SU-DHL-6 (cell line): ENCODE data around the gene GPHN.

ENCODE experiments used
- H2AFZ ChIP-seq: fragments of 200-600 bp; sonication (generic); 2 replicates; pipeline ENCODE4 v1.6.1; 2014; ENCODE audit warnings: low read depth, mild to moderate bottlenecking, moderate library complexity, mixed read lengths, antibody characterized with exemption, low read length; ENCODE audit not compliant: severe bottlenecking
- H3F3A ChIP-seq: fragments of 200-600 bp; shearing (Covaris generic); 2 replicates; pipeline ENCODE4 v1.6.0; 2016; ENCODE audit warnings: antibody characterized with exemption, mild to moderate bottlenecking; ENCODE audit not compliant: insufficient read depth
- H3K27ac ChIP-seq: fragments of 200-600 bp; sonication (generic); 2 replicates; pipeline ENCODE4 v1.5.1; 2016; ENCODE audit warnings: low read depth, mild to moderate bottlenecking, low read length, moderate library complexity, mixed read lengths
- H3K27me3 ChIP-seq: fragments of 200-600 bp; sonication (generic), shearing (Covaris generic); 2 replicates; pipeline ENCODE4 v1.6.0; 2014; ENCODE audit warnings: mild to moderate bottlenecking, low read length
- H3K36me3 ChIP-seq: fragments of 200-600 bp; sonication (generic); 2 replicates; pipeline ENCODE4 v1.6.1; 2014; ENCODE audit warnings: mild to moderate bottlenecking, low read length, mixed read lengths
- H3K4me2 ChIP-seq: fragments of 300-600, 200-600 bp; shearing (Covaris generic), sonication (generic); 2 replicates; pipeline ENCODE4 v1.6.0; 2014; ENCODE audit warnings: low read length, low read depth, mild to moderate bottlenecking; ENCODE audit not compliant: poor library complexity, severe bottlenecking
- H3K4me3 ChIP-seq: fragments of 200-600 bp; sonication (generic); 2 replicates; pipeline ENCODE4 v1.5.1; 2014; ENCODE audit warnings: antibody characterized with exemption, low read length, mild to moderate bottlenecking, mixed read lengths; ENCODE audit not compliant: insufficient read depth, poor library complexity, severe bottlenecking
- H3K79me2 ChIP-seq: fragments of 200-600 bp; sonication (generic); 2 replicates; pipeline ENCODE4 v1.6.1; 2014; ENCODE audit warnings: mild to moderate bottlenecking, low read length, moderate library complexity; ENCODE audit not compliant: insufficient read depth
- H3K9ac ChIP-seq: fragments of 200-600 bp; sonication (generic); 2 replicates; pipeline ENCODE4 v1.7.0; 2014; ENCODE audit warnings: mild to moderate bottlenecking, low read length
- H3K9me2 ChIP-seq: fragments of 200-600 bp; sonication (generic); replicated peaks from 2 replicates; pipeline ENCODE4 v1.6.1; 2014; ENCODE audit warnings: low read length; ENCODE audit not compliant: insufficient read depth
- H3K9me3 ChIP-seq: fragments of 200-600 bp; sonication (generic); 2 replicates; pipeline ENCODE4 v1.6.1; 2014; ENCODE audit warnings: low read length, mixed read lengths; ENCODE audit not compliant: insufficient read depth
- H4K20me1 ChIP-seq: fragments of 200-600 bp; sonication (generic); 2 replicates; pipeline ENCODE4 v1.6.1; 2014; ENCODE audit warnings: low read depth, mild to moderate bottlenecking, antibody characterized with exemption, low read length, moderate library complexity, mixed read lengths
- CTCF ChIP-seq: fragments of 200-600 bp; sonication (generic); IDR thresholded peaks from one replicate; pipeline ENCODE4 v1.5.1; 2017; ENCODE audit warnings: antibody characterized with exemption, mild to moderate bottlenecking, low read length, moderate library complexity; ENCODE audit not compliant: insufficient read depth, poor library complexity, severe bottlenecking
- EZH2phosphoT487 ChIP-seq: fragments of 200-600 bp; sonication (generic), shearing (Covaris generic); conservative IDR thresholded peaks from 2 replicates; pipeline ENCODE4 v1.6.1; 2018; ENCODE audit warnings: mild to moderate bottlenecking, antibody characterized with exemption, low read length, moderate library complexity, mixed read lengths

The GPHN gene

DNA sequence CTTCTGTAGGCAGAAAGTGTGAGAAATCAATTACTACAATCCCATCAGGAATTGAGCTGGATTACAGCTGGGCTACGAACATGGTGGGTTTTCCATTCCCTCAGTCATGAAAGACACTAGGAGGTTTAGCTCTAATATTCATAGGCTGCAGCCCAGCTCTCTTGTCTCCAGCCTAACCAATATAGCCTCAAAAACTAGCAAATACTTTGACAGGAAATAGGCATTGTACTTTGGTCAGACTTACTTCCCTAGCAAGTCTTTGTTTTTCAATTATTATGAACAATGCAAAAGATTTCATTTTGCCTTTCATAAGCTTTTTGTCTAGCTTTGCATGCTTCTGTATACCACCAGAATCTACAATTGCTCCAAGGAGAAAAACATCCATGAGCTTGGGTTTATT is 296.2 kb downstream of the GPHN start:
- Histone ChIP-seq H3F3A (no peaks in the 10 kb centered on the region), H2AFZ (no peak overlapping the region), H3K27me3 (no peaks in the 10 kb centered on the region), H3K4me3 (no peak overlapping the region), H3K4me2 (no peak overlapping the region), H3K9ac (no peak overlapping the region), H3K9me3 (no peaks in the 10 kb centered on the region), H3K36me3 (no peaks in the 10 kb centered on the region), H3K9me2 (no peaks in the 10 kb centered on the region), H3K27ac (no peak overlapping the region), H4K20me1 (no peaks in the 10 kb centered on the region), H3K79me2 (no peaks in the 10 kb centered on the region)
- TF ChIP-seq EZH2phosphoT487 (no peak), CTCF (no peak)

DNA sequence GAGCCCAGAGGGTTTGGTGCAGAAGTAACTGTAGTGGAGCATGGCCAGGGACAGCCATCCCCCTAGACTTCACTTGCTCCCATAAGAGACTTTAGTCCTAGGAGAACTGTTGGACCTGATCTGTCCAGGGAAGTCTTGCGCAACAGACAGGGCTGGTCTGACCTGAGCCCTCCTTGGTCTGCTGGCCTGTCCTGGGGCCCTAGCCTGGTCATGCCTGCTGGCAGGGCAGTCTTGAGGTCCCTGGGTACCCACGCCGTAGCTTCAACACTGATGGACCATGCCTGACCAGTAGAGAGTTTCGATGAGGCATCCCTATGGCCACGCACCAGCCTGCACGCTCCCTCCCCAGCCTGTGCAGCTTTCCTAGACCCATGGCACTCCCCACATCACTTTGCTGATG is 305.7 kb downstream of the GPHN start:
- no peaks in the 10 kb centered on the region for H3F3A ChIP-seq
- no peaks in the 10 kb centered on the region for H3K9me3 ChIP-seq
- H3K79me2 ChIP-seq: no peaks in the 10 kb centered on the region
- H3K4me2 ChIP-seq: no peak overlapping the region
- TF ChIP-seq EZH2phosphoT487: no peak
- H3K9me2 ChIP-seq: no peaks in the 10 kb centered on the region
- no peaks in the 10 kb centered on the region for H3K36me3 ChIP-seq
- no peak overlapping the region for H3K27ac ChIP-seq
- no peak overlapping the region for H3K9ac ChIP-seq
- no peaks in the 10 kb centered on the region for H3K27me3 ChIP-seq
- no peak overlapping the region for H3K4me3 ChIP-seq
- H4K20me1 ChIP-seq: no peaks in the 10 kb centered on the region
- H2AFZ ChIP-seq: no peak overlapping the region

GRCh38 chr14:66815687-66816086 is 307.7 kb downstream of the GPHN start:
- Histone ChIP-seq H3K9ac (no peak overlapping the region), H3K27ac (no peak overlapping the region), H2AFZ (no peak overlapping the region), H3K9me3 (no peaks in the 10 kb centered on the region), H3K9me2 (no peaks in the 10 kb centered on the region), H3K4me2 (no peak overlapping the region), H3F3A (no peaks in the 10 kb centered on the region), H4K20me1 (no peaks in the 10 kb centered on the region), H3K27me3 (no peaks in the 10 kb centered on the region), H3K79me2 (no peaks in the 10 kb centered on the region), H3K36me3 (no peaks in the 10 kb centered on the region), H3K4me3 (no peak overlapping the region)
- TF ChIP-seq EZH2phosphoT487 (no peak), CTCF (no peak)

GRCh38 chr14:66824251-66824650 is 316.3 kb downstream of the GPHN start:
- H3K27ac ChIP-seq: no peak overlapping the region
- no peaks in the 10 kb centered on the region for H3K79me2 ChIP-seq
- H4K20me1 ChIP-seq: no peaks in the 10 kb centered on the region
- H3K9me3 ChIP-seq: no peaks in the 10 kb centered on the region
- no peak overlapping the region for H3K4me3 ChIP-seq
- H3K27me3 ChIP-seq: no peaks in the 10 kb centered on the region
- no peaks in the 10 kb centered on the region for H3K36me3 ChIP-seq
- no peaks in the 10 kb centered on the region for H3K9me2 ChIP-seq
- TF ChIP-seq CTCF (no peak), EZH2phosphoT487 (no peak)
- H3K9ac ChIP-seq: no peak overlapping the region
- H3F3A ChIP-seq: no peaks in the 10 kb centered on the region
- no peak overlapping the region for H3K4me2 ChIP-seq
- no peak overlapping the region for H2AFZ ChIP-seq
